ENCODE results near the gene PWWP2B.

The PWWP2B gene

GRCh38 chr10:132449811-132450181 is 52.8 kb downstream of the PWWP2B start:
- DNase-seq = no peak

GRCh38 chr10:132450466-132450824 is 53.4 kb downstream of the PWWP2B start:
- no peak for DNase-seq

- no peak for DNase-seq
Observed at GRCh38 chr10:132450825-132451505, 54.0 kb downstream of the PWWP2B start.

- DNase-seq = no peak
Observed at GRCh38 chr10:132451506-132452215, 54.7 kb downstream of the PWWP2B start.

- no peak for DNase-seq
Observed at GRCh38 chr10:132452216-132452650, 55.2 kb downstream of the PWWP2B start.

- DNase-seq = peak; percentile 44
Observed at GRCh38 chr10:132452651-132453469, 55.9 kb downstream of the PWWP2B start.

GRCh38 chr10:132453470-132453861 is 56.5 kb downstream of the PWWP2B start:
- DNase-seq = no peak

- DNase-seq = no peak
Observed at GRCh38 chr10:132454296-132455198, 57.5 kb downstream of the PWWP2B start.

- no peak for DNase-seq
Observed at GRCh38 chr10:132455441-132455971, 58.5 kb downstream of the PWWP2B start.

GRCh38 chr10:132455986-132456847 is 59.2 kb downstream of the PWWP2B start:
- DNase-seq = no peak

GRCh38 chr10:132456881-132457280 is 59.9 kb downstream of the PWWP2B start:
- DNase-seq = no peak

- DNase-seq = no peak
Observed at GRCh38 chr10:132457328-132458070, 60.5 kb downstream of the PWWP2B start.

GRCh38 chr10:132458071-132458585 is 61.1 kb downstream of the PWWP2B start:
- DNase-seq = no peak

- DNase-seq = no peak
Observed at GRCh38 chr10:132458586-132459300, 61.7 kb downstream of the PWWP2B start.

- no peak for DNase-seq
Observed at GRCh38 chr10:132459301-132460003, 62.5 kb downstream of the PWWP2B start.

GRCh38 chr10:132460071-132460470 is 63.1 kb downstream of the PWWP2B start:
- no peak for DNase-seq

GRCh38 chr10:132460691-132461090 is 63.7 kb downstream of the PWWP2B start:
- DNase-seq = no peak

- no peak for DNase-seq
Observed at GRCh38 chr10:132461103-132461682, 64.2 kb downstream of the PWWP2B start.
